Tibial nerve (tissue), 4 donors: ENCODE data around the gene MBTPS2.
"Not testable (repeated sequence)": the region's sequence is repeated elsewhere in the genome, so short reads cannot be mapped to it uniquely, and the experiment has no call there.

ENCODE experiments used
- CTCF ChIP-seq, 5 experiments: fragments of 200-600 bp in 3 of 5; fragments of 450-650 bp in 2 of 5; sonication (generic) in 3 of 5; IDR thresholded peaks; one replicate each; pipeline ENCODE4 v1.5.1; 2016 to 2019; ENCODE audit warnings: antibody characterized with exemption in 5 of 5, mild to moderate bottlenecking in 3 of 5, moderate library complexity in 2 of 5
- EP300 ChIP-seq, 2 donors: sonication (generic); formaldehyde crosslinking; IDR thresholded peaks; one replicate each; pipeline ENCODE4 v1.6.1; 2017; ENCODE audit warnings: antibody characterized with exemption in 2 of 2, mild to moderate bottlenecking in 1 of 2
- POLR2A ChIP-seq, 2 donors: fragments of 450-650 bp; IDR thresholded peaks; one replicate each; pipeline ENCODE4 v1.6.1; 2017; ENCODE audit warnings: antibody characterized with exemption in 2 of 2, mild to moderate bottlenecking in 2 of 2, moderate library complexity in 2 of 2

- TF ChIP-seq CTCF, POLR2A, EP300 (IDR thresholded peaks at IDR 0.05): not testable (repeated sequence)
Measured at GRCh38 chrX:21874182-21874581, 34.8 kb downstream of the MBTPS2 start.
